ENCODE data around the gene LRCH1.

The LRCH1 gene

GRCh38 chr13:46668302-46668720 is 115.3 kb downstream of the LRCH1 start:
- no peak for DNase-seq

- no peak for DNase-seq
Observed at GRCh38 chr13:46668931-46669525, 116.1 kb downstream of the LRCH1 start.

GRCh38 chr13:46672338-46673090 is 119.5 kb downstream of the LRCH1 start:
- no peak for DNase-seq

GRCh38 chr13:46675016-46675415 is 122.0 kb downstream of the LRCH1 start:
- DNase-seq, result no peak

- DNase-seq, result no peak
Observed at GRCh38 chr13:46676378-46676725, 123.4 kb downstream of the LRCH1 start.

GRCh38 chr13:46679369-46680120 is 126.6 kb downstream of the LRCH1 start:
- DNase-seq, result no peak

- no peak for DNase-seq
Observed at GRCh38 chr13:46682015-46682414, 129.0 kb downstream of the LRCH1 start.

- DNase-seq, result no peak
Observed at GRCh38 chr13:46682707-46683106, 129.7 kb downstream of the LRCH1 start.

GRCh38 chr13:46683676-46684260 is 130.8 kb downstream of the LRCH1 start:
- no peak for DNase-seq

GRCh38 chr13:46684287-46685001 is 131.5 kb downstream of the LRCH1 start:
- no peak for DNase-seq

GRCh38 chr13:46685006-46685730 is 132.2 kb downstream of the LRCH1 start:
- no peak for DNase-seq

- no peak for DNase-seq
Observed at GRCh38 chr13:46686171-46686570, 133.2 kb downstream of the LRCH1 start.

GRCh38 chr13:46687810-46688209 is 134.8 kb downstream of the LRCH1 start:
- no peak for DNase-seq

- DNase-seq, result no peak
Observed at GRCh38 chr13:46688306-46688705, 135.3 kb downstream of the LRCH1 start.

- DNase-seq, result no peak
Observed at GRCh38 chr13:46698014-46698413, 145.0 kb downstream of the LRCH1 start.

- DNase-seq, result no peak
Observed at GRCh38 chr13:46698910-46699460, 146.0 kb downstream of the LRCH1 start.

- DNase-seq, result no peak
Observed at GRCh38 chr13:46712524-46712923, 159.6 kb downstream of the LRCH1 start.

- no peak for DNase-seq
Observed at GRCh38 chr13:46715363-46715762, 162.4 kb downstream of the LRCH1 start.

GRCh38 chr13:46716821-46717220 is 163.9 kb downstream of the LRCH1 start:
- DNase-seq, result no peak

GRCh38 chr13:46717275-46717674 is 164.3 kb downstream of the LRCH1 start:
- DNase-seq, result no peak

- DNase-seq, result no peak
Observed at GRCh38 chr13:46717856-46718255, 164.9 kb downstream of the LRCH1 start.

- DNase-seq, result no peak
Observed at GRCh38 chr13:46720189-46720588, 167.2 kb downstream of the LRCH1 start.
